ENCODE measurements around the gene MRPS27.
A peak's percentile ranks its signal among the peaks of the same experiment; 100 is the strongest.

The MRPS27 gene

GRCh38 chr5:72234868-72235267, 85.2 kb downstream of the MRPS27 start:
- DNase-seq (ENCODE audit: low read depth in 1 of 2, low spot score in 1 of 2): no peak
- H3K27ac ChIP-seq (replicated peaks): peak overlapping the region; percentile 37; the same call in 1 of the 2 replicates
- no peaks in the 10 kb centered on the region for H3K27me3 ChIP-seq (ENCODE audit: insufficient read depth, poor library complexity, severe bottlenecking)
- no peak overlapping the region for H3K4me3 ChIP-seq (replicated peaks; ENCODE audit: insufficient read depth, low read length)
- TF ChIP-seq GABPA (IDR thresholded peaks at IDR 0.05; ENCODE audit: low read depth): no peak
- no peak for TF ChIP-seq SPI1 (IDR thresholded peaks at IDR 0.05; ENCODE audit: borderline replicate concordance, low read depth)
- no peak for TF ChIP-seq REST (IDR thresholded peaks at IDR 0.05; ENCODE audit: insufficient replicate concordance, low read depth)
- TF ChIP-seq, protein P1, sequence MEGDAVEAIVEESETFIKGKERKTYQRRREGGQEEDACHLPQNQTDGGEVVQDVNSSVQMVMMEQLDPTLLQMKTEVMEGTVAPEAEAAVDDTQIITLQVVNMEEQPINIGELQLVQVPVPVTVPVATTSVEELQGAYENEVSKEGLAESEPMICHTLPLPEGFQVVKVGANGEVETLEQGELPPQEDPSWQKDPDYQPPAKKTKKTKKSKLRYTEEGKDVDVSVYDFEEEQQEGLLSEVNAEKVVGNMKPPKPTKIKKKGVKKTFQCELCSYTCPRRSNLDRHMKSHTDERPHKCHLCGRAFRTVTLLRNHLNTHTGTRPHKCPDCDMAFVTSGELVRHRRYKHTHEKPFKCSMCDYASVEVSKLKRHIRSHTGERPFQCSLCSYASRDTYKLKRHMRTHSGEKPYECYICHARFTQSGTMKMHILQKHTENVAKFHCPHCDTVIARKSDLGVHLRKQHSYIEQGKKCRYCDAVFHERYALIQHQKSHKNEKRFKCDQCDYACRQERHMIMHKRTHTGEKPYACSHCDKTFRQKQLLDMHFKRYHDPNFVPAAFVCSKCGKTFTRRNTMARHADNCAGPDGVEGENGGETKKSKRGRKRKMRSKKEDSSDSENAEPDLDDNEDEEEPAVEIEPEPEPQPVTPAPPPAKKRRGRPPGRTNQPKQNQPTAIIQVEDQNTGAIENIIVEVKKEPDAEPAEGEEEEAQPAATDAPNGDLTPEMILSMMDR (IDR thresholded peaks at IDR 0.05; ENCODE audit: insufficient read depth, low read length): no peak
- TF ChIP-seq POLR2AphosphoS5 (IDR thresholded peaks at IDR 0.05; ENCODE audit: low read depth): no peak

GRCh38 chr5:72234265-72234700, 85.8 kb downstream of the MRPS27 start:
- DNase-seq (ENCODE audit: low read depth in 1 of 2, low spot score in 1 of 2): peak in 1 of 2 experiments; percentile 16
- no peaks in the 10 kb centered on the region for H3K27me3 ChIP-seq (ENCODE audit: insufficient read depth, poor library complexity, severe bottlenecking)

DNA sequence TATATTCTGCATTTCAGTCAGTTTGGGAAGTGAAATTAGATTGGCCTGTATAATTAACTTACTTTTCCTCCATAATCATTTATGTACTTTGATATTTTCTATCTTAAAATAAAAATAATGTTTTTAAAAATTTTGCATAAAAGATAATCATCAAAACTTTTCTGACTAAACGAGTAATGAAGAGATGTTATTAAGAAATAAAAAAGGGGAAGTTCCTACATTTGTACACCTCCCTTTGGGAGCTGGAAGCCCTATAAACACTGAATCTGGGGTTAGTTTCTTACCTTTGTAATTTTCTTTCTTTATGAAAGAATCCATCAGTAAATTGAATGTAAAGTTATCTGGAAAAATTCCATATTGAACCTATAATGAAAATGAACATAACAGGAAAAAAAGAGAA, 86.2 kb downstream of the MRPS27 start:
- Histone ChIP-seq H3K27ac (replicated peaks) (peak overlapping the region; percentile 16), H3K27me3 (ENCODE audit: insufficient read depth, poor library complexity, severe bottlenecking) (no peaks in the 10 kb centered on the region), H3K4me3 (replicated peaks; ENCODE audit: insufficient read depth, low read length) (no peak overlapping the region)
- DNase-seq (ENCODE audit: low read depth in 1 of 2, low spot score in 1 of 2): no peak
- TF ChIP-seq GABPA (IDR thresholded peaks at IDR 0.05; ENCODE audit: low read depth) (no peak), SPI1 (IDR thresholded peaks at IDR 0.05; ENCODE audit: borderline replicate concordance, low read depth) (no peak), POLR2AphosphoS5 (IDR thresholded peaks at IDR 0.05; ENCODE audit: low read depth) (no peak), REST (IDR thresholded peaks at IDR 0.05; ENCODE audit: insufficient replicate concordance, low read depth) (no peak)
- TF ChIP-seq, protein P1 (IDR thresholded peaks at IDR 0.05; ENCODE audit: insufficient read depth, low read length): no peak

More at GRCh38 chr5:72234265-72234700, 85.8 kb downstream of the MRPS27 start:
- Histone ChIP-seq H3K4me3 (replicated peaks; ENCODE audit: insufficient read depth, low read length) (no peak overlapping the region), H3K27ac (replicated peaks) (peak overlapping the region; percentile 37; the same call in 1 of the 2 replicates)
- TF ChIP-seq SPI1 (IDR thresholded peaks at IDR 0.05; ENCODE audit: borderline replicate concordance, low read depth) (0 out of 2 replicates have a peak, but pooled peaks have one; percentile 4), POLR2AphosphoS5 (IDR thresholded peaks at IDR 0.05; ENCODE audit: low read depth) (no peak)

DNA sequence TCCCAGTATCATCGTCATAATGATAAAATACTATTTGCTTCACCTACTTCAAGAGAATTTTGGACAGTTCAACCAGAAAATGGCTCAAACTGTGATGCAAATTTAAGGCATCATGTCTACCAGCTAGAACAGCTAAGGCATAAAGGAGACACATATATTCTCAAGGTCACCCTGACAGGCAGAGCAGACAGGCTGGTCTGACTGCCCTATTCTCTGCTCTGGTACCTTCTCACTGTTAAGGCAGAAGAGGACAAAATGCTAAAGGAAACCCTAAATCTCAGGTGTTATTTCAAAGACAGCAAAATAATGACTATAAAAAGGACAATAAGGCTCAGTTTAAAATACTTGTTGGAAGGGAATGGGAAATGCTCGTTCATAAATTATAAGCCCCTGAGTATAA, 87.2 kb downstream of the MRPS27 start:
- Histone ChIP-seq H3K4me3 (replicated peaks; ENCODE audit: insufficient read depth, low read length) (no peak overlapping the region), H3K27ac (replicated peaks) (peak overlapping the region; percentile 50; the same call in 1 of the 2 replicates), H3K27me3 (ENCODE audit: insufficient read depth, poor library complexity, severe bottlenecking) (no peaks in the 10 kb centered on the region)
- DNase-seq (ENCODE audit: low read depth in 1 of 2, low spot score in 1 of 2): no peak
- TF ChIP-seq, protein P1 (IDR thresholded peaks at IDR 0.05; ENCODE audit: insufficient read depth, low read length): no peak
- no peak for TF ChIP-seq GABPA (IDR thresholded peaks at IDR 0.05; ENCODE audit: low read depth)
